Neuronal stem cell (in vitro differentiated cells): Measurements from ENCODE around the gene MCOLN3.
A peak's percentile ranks its signal among the peaks of the same experiment; 100 is the strongest.

Experiments used
- DNase-seq: peaks from one replicate; pipeline ENCODE4 v3.0.0-alpha.2; 2013; ENCODE audit warnings: low spot score
- H2AFZ ChIP-seq: one replicate; pipeline ENCODE4 v1.6.1; 2013; ENCODE audit warnings: mild to moderate bottlenecking, low read length, inconsistent platforms
- H2AK5ac ChIP-seq: 2 replicates; pipeline ENCODE4 v1.6.1; 2013; ENCODE audit warnings: low read depth, mild to moderate bottlenecking, inconsistent platforms, low read length, moderate library complexity, mixed read lengths
- H2BK120ac ChIP-seq: 2 replicates; pipeline ENCODE4 v1.6.1; 2013; ENCODE audit warnings: low read depth, mild to moderate bottlenecking, inconsistent platforms, low read length, moderate library complexity, mixed read lengths
- H2BK12ac ChIP-seq: one replicate; pipeline ENCODE4 v1.6.1; 2013; ENCODE audit warnings: low read length, inconsistent platforms
- H2BK15ac ChIP-seq: 2 replicates; pipeline ENCODE4 v1.6.1; 2013; ENCODE audit warnings: mild to moderate bottlenecking, low read length, inconsistent platforms, mixed read lengths
- H2BK5ac ChIP-seq: one replicate; pipeline ENCODE4 v1.6.1; 2013; ENCODE audit warnings: inconsistent platforms, mild to moderate bottlenecking, low read length, moderate library complexity
- H3K14ac ChIP-seq: one replicate; pipeline ENCODE4 v1.6.1; 2013; ENCODE audit warnings: low read length, inconsistent platforms
- H3K18ac ChIP-seq: 2 replicates; pipeline ENCODE4 v1.6.1; 2013; ENCODE audit warnings: low read length, inconsistent platforms
- H3K23ac ChIP-seq: 2 replicates; pipeline ENCODE4 v1.6.1; 2013; ENCODE audit warnings: low read depth, mild to moderate bottlenecking, mixed read lengths, low read length, inconsistent platforms; ENCODE audit not compliant: poor library complexity
- H3K27ac ChIP-seq: replicated peaks from 3 replicates; pipeline ENCODE4 v1.5.1; 2013; ENCODE audit warnings: low read length, inconsistent platforms
- H3K27me3 ChIP-seq, 3 experiments: 2 replicates each; pipeline ENCODE4 v1.6.1; 2013; ENCODE audit warnings: low read length in 3 of 3, mild to moderate bottlenecking in 2 of 3, inconsistent platforms in 1 of 3, low read depth in 1 of 3, mixed read lengths in 1 of 3, moderate library complexity in 1 of 3; ENCODE audit not compliant: control insufficient read depth in 3 of 3, insufficient read depth in 3 of 3
- H3K36me3 ChIP-seq, 2 donors: replicated peaks in 1 of 2; 2 replicates each; pipeline ENCODE4 v1.6.1; 2013; ENCODE audit warnings: low read length in 2 of 2; ENCODE audit not compliant: control insufficient read depth in 2 of 2, insufficient read depth in 2 of 2
- H3K4ac ChIP-seq: 2 replicates; pipeline ENCODE4 v1.6.1; 2013; ENCODE audit warnings: inconsistent platforms, mild to moderate bottlenecking, low read length, moderate library complexity
- H3K4me1 ChIP-seq, 2 donors: 1 replicate in 1 of 2; 2 replicates in 1 of 2; pipeline ENCODE4 v1.6.1; 2013; ENCODE audit warnings: low read length in 2 of 2, low read depth in 1 of 2; ENCODE audit not compliant: control insufficient read depth in 2 of 2, insufficient read depth in 1 of 2
- H3K4me2 ChIP-seq: one replicate; pipeline ENCODE4 v1.6.1; 2013; ENCODE audit warnings: mild to moderate bottlenecking, low read length, inconsistent platforms; ENCODE audit not compliant: insufficient read depth, poor library complexity, severe bottlenecking
- H3K4me3 ChIP-seq, 2 donors: 2 replicates each; pipeline ENCODE4 v1.5.1; 2013; ENCODE audit warnings: low read length in 2 of 2, mild to moderate bottlenecking in 2 of 2, inconsistent platforms in 1 of 2, moderate library complexity in 1 of 2
- H3K79me1 ChIP-seq: one replicate; pipeline ENCODE4 v1.6.1; 2013; ENCODE audit warnings: low read depth, mild to moderate bottlenecking, inconsistent platforms, low read length, moderate library complexity
- H3K9ac ChIP-seq: one replicate; pipeline ENCODE4 v1.6.1; 2013; ENCODE audit warnings: mild to moderate bottlenecking, low read depth, low read length, inconsistent platforms; ENCODE audit not compliant: poor library complexity
- H3K9me3 ChIP-seq, 2 donors: replicated peaks in 1 of 2; 2 replicates each; pipeline versions ENCODE3 to v1.6.1; 2013; ENCODE audit warnings: low read length in 2 of 2, mild to moderate bottlenecking in 2 of 2, inconsistent platforms in 1 of 2, low read depth in 1 of 2, mixed read lengths in 1 of 2, moderate library complexity in 1 of 2; ENCODE audit not compliant: control insufficient read depth in 2 of 2, insufficient read depth in 1 of 2
- H4K8ac ChIP-seq: one replicate; pipeline ENCODE4 v1.6.1; 2013; ENCODE audit warnings: low read depth, mild to moderate bottlenecking, inconsistent platforms, low read length, moderate library complexity
- H4K91ac ChIP-seq: one replicate; pipeline ENCODE4 v1.6.1; 2013; ENCODE audit warnings: low read length, low read depth, mild to moderate bottlenecking, inconsistent platforms; ENCODE audit not compliant: poor library complexity
- WGBS, 2 donors: extraction: QIAGEN DNeasy Blood & Tissue Kit; methylation state at CpG; one replicate each; pipeline ENCODE4 v1.1.7; 2013; ENCODE audit warnings: missing lambda C conversion rate in 2 of 2, mixed read lengths in 1 of 2; ENCODE audit not compliant: insufficient read length in 2 of 2, insufficient replicate concordance in 1 of 2; ENCODE audit errors: extremely low coverage in 2 of 2; 5-methylcytosine and 5-hydroxymethylcytosine counted together

The MCOLN3 gene

DNA sequence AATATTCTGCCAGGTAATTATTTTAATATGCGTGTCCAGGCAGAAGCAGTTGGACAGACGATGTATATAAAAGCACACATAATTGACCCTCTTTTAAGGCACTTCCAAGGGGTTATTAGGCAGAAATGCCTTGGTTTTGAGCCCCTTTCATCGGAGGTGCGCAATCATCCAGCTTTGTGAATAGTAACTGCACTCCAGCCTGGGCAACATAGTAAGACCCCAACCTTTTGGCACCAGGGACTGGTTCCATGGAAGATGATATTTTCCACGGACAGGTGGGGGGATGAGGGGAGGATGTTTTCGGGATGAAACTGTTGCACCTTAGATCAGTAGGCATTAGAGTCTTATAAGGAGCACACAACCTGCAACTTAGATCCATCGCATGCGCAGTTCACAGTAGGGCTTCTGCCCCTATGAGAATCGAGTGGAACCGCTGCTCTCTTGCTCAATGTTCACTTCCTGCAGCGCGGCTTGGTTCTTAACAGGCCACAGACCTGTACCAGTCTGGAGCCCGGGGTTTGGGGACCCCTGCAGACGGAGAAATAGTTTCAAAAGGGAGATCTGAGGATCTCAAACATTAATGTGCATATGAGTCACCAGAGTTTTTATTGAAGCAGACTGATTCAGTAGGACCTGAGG lies 49.5 kb downstream of the MCOLN3 start:
- no peak overlapping the region for H3K18ac ChIP-seq
- no peaks in the 10 kb centered on the region for H3K36me3 ChIP-seq
- peaks cover 2 to 9% of the 10 kb centered on the region in 2 donors for H3K4me1 ChIP-seq
- H3K9me3 ChIP-seq: no peaks in the 10 kb centered on the region
- H3K4me3 ChIP-seq: no peak overlapping the region
- no peak overlapping the region for H3K23ac ChIP-seq
- H3K14ac ChIP-seq: no peak overlapping the region
- no CpG with 5 or more reads among the region's 14 CpGs for WGBS, 2 donors
- DNase-seq: peak; percentile 5
- H2BK15ac ChIP-seq: no peak overlapping the region
- no peak overlapping the region for H3K9ac ChIP-seq
- H2BK5ac ChIP-seq: no peak overlapping the region
- H2BK12ac ChIP-seq: no peak overlapping the region
- H2AK5ac ChIP-seq: no peak overlapping the region
- H3K27ac ChIP-seq: no peak overlapping the region
- H3K4ac ChIP-seq: no peak overlapping the region
- peaks cover 18 to 78% (median 38%) of the 10 kb centered on the region in 3 experiments for H3K27me3 ChIP-seq
- no peak overlapping the region for H4K8ac ChIP-seq
- H4K91ac ChIP-seq: no peak overlapping the region
- no peaks in the 10 kb centered on the region for H3K79me1 ChIP-seq
- H2BK120ac ChIP-seq: no peak overlapping the region
- H2AFZ ChIP-seq: peak overlapping the region; percentile 84
- peak overlapping the region; percentile 91 for H3K4me2 ChIP-seq

- Histone ChIP-seq H3K4me1 (peaks cover 2 to 9% of the 10 kb centered on the region in 2 donors), H2BK5ac (no peak overlapping the region), H3K36me3 (no peaks in the 10 kb centered on the region), H2BK12ac (peak overlapping the region; percentile 31), H3K14ac (peak overlapping the region; percentile 31), H3K9ac (peak overlapping the region; percentile 87), H3K9me3 (no peaks in the 10 kb centered on the region), H3K27me3 (peaks cover 18 to 78% (median 38%) of the 10 kb centered on the region in 3 experiments), H4K8ac (no peak overlapping the region), H3K4me3 (peak overlapping the region; percentile 35 to 76), H2AK5ac (no peak overlapping the region), H2BK15ac (no peak overlapping the region), H4K91ac (no peak overlapping the region), H2BK120ac (no peak overlapping the region), H3K4ac (no peak overlapping the region), H3K27ac (no peak overlapping the region), H3K79me1 (no peaks in the 10 kb centered on the region), H2AFZ (peak overlapping the region; percentile 90), H3K18ac (peak overlapping the region; percentile 74), H3K4me2 (peak overlapping the region; percentile 91), H3K23ac (peak overlapping the region; percentile 86)
- peak; percentile 18 for DNase-seq
- no CpG with 5 or more reads among the region's 58 CpGs for whole genome bisulfite sequencing, 2 donors
These were observed 50.4 kb downstream of the MCOLN3 start for GRCh38 chr1:84997667-84998600.

DNA sequence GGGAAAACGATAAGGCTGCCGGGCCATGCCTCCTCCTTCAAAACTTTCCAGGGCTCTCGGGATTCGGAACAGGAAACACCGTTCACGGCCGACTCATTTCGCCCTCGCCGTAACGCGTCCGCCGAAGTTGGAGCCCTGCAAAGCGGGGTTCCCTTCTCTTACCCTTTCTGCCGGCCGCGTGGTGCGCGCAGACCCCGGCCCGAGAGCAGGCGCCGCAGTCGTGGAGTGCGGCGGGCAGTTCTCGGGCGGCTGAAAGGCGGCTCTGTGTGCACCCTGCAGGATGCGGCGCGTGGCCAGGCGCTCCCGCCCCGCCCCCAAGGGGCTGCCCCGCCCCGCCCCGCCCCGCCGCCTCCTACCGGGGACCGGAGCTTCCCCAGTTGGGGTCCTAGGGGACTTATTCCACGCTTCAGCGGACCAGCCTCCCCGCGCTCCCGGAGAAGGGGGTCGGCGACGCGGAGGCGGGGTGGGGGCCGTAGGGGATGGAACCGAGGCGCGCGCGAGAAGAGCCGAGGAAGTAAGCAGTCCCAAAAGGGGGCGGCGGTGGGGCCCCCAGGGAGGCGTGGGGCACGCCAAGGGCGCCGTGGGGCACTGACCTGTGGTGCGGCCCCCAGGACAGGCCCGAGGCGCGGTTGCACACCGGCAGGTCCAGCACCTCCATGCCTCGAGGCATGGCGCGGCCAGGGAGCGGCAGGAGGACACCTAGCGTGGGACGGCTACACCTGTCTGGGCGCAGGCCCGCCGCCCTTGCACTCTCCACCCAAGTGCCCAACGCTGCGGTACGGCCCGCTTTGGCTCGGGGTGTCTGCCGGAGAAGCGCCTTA lies 51.2 kb downstream of the MCOLN3 start, which contains the start of gene MCOLN2:
TSS of gene MCOLN2 (minus strand) at position 268 of the 821 bp plus-strand sequence. CDS start at position 27, 241 bp downstream.
- no peaks in the 10 kb centered on the region for H3K9me3 ChIP-seq
- no CpG with 5 or more reads among the region's 87 CpGs for WGBS, 2 donors
- H3K4me2 ChIP-seq: peak within 1 kb of the TSS; percentile 91
- no peak within 1 kb of the TSS for H2AK5ac ChIP-seq
- H2BK12ac ChIP-seq: peak within 1 kb of the TSS; percentile 31
- peaks cover 18 to 77% (median 38%) of the 10 kb centered on the region in 3 experiments for H3K27me3 ChIP-seq
- H3K14ac ChIP-seq: peak within 1 kb of the TSS; percentile 31
- no peak within 1 kb of the TSS for H4K91ac ChIP-seq
- peak within 1 kb of the TSS; percentile 86 for H3K23ac ChIP-seq
- H3K4me3 ChIP-seq: peak within 1 kb of the TSS; percentile 35 to 81
- peak within 1 kb of the TSS; percentile 27 for H3K4ac ChIP-seq
- no peak within 1 kb of the TSS for H4K8ac ChIP-seq
- peak within 1 kb of the TSS; percentile 87 for H3K9ac ChIP-seq
- DNase-seq: peak; percentile 61
- peak within 1 kb of the TSS; percentile 90 for H2AFZ ChIP-seq
- H3K27ac ChIP-seq: no peak within 1 kb of the TSS
- H3K36me3 ChIP-seq: no peaks in the 10 kb centered on the region
- no peaks in the 10 kb centered on the region for H3K79me1 ChIP-seq
- H3K4me1 ChIP-seq: peaks cover 2 to 9% of the 10 kb centered on the region in 2 donors
- no peak within 1 kb of the TSS for H2BK5ac ChIP-seq
- H2BK15ac ChIP-seq: no peak within 1 kb of the TSS
- H2BK120ac ChIP-seq: no peak within 1 kb of the TSS
- H3K18ac ChIP-seq: peak within 1 kb of the TSS; percentile 74
